WTC11 (cell line): Measurements from ENCODE around the gene FBLN2. TPM values are rescaled to one million over a fixed set of nuclear protein-coding genes. Genes with fewer than 3 reads are reported as not detected.

Experiments
- ARID4B ChIP-seq: sonication (generic); formaldehyde crosslinking; IDR thresholded peaks from 2 replicates; pipeline ENCODE4 v1.8.0; 2023; ENCODE audit warnings: missing genetic modification reagents, mild to moderate bottlenecking, borderline replicate concordance
- CDX4 ChIP-seq: fragments of 250-450 bp; sonication (Bioruptor Pico); IDR thresholded peaks from 2 replicates; pipeline ENCODE4 v1.9.0; 2021; ENCODE audit warnings: moderate library complexity, mild to moderate bottlenecking, inconsistent platforms, borderline replicate concordance
- CREM ChIP-seq: sonication (generic); formaldehyde crosslinking; IDR thresholded peaks from 2 replicates; pipeline ENCODE4 v1.8.1; 2022; ENCODE audit warnings: mild to moderate bottlenecking, missing genetic modification reagents, moderate library complexity
- E2F4 ChIP-seq: sonication (generic); formaldehyde crosslinking; IDR thresholded peaks from 2 replicates; pipeline ENCODE4 v1.8.1; 2022; ENCODE audit warnings: low read depth, mild to moderate bottlenecking, moderate library complexity, missing genetic modification reagents, borderline replicate concordance
- ETV6 ChIP-seq: sonication (generic); formaldehyde crosslinking; IDR thresholded peaks from 2 replicates; pipeline ENCODE4 v1.8.1; 2022; ENCODE audit warnings: mild to moderate bottlenecking, missing genetic modification reagents
- FOXP4 ChIP-seq: sonication (generic); formaldehyde crosslinking; IDR thresholded peaks from 2 replicates; pipeline ENCODE4 v1.8.0; 2022; ENCODE audit warnings: mild to moderate bottlenecking, missing genetic modification reagents
- GABPB1 ChIP-seq: sonication (generic); formaldehyde crosslinking; IDR thresholded peaks from 2 replicates; pipeline ENCODE4 v1.8.1; 2023; ENCODE audit warnings: mild to moderate bottlenecking, missing genetic modification reagents
- GRHL2 ChIP-seq: fragments of 250-450 bp; sonication (Bioruptor Pico); IDR thresholded peaks from 2 replicates; pipeline ENCODE4 v1.8.0; 2022; ENCODE audit warnings: mild to moderate bottlenecking, moderate library complexity; ENCODE audit not compliant: insufficient replicate concordance, severe bottlenecking
- JAZF1 ChIP-seq: fragments of 250-450 bp; sonication (Bioruptor Pico); IDR thresholded peaks from 2 replicates; pipeline ENCODE4 v1.9.0; 2021; ENCODE audit warnings: moderate library complexity, mild to moderate bottlenecking, inconsistent platforms
- JUN ChIP-seq: sonication (generic); formaldehyde crosslinking; IDR thresholded peaks from 2 replicates; pipeline ENCODE4 v1.8.0; 2023; ENCODE audit warnings: mild to moderate bottlenecking, missing genetic modification reagents
- KAT7 ChIP-seq: sonication (generic); formaldehyde crosslinking; IDR thresholded peaks from 2 replicates; pipeline ENCODE4 v1.8.1; 2023; ENCODE audit warnings: missing genetic modification reagents, mild to moderate bottlenecking, borderline replicate concordance
- NFYB ChIP-seq: sonication (generic); formaldehyde crosslinking; conservative IDR thresholded peaks from 2 replicates; pipeline ENCODE4 v1.8.0; 2022; ENCODE audit warnings: low read depth, missing genetic modification reagents
- PREB ChIP-seq: sonication (generic); formaldehyde crosslinking; IDR thresholded peaks from 2 replicates; pipeline ENCODE4 v1.8.1; 2022; ENCODE audit warnings: mild to moderate bottlenecking, missing genetic modification reagents, moderate library complexity, borderline replicate concordance
- SMAD4 ChIP-seq: sonication (generic); formaldehyde crosslinking; IDR thresholded peaks from 2 replicates; pipeline ENCODE4 v1.8.0; 2022; ENCODE audit warnings: mild to moderate bottlenecking, missing genetic modification reagents
- SOX15 ChIP-seq: fragments of 250-450 bp; sonication (Bioruptor Pico); IDR thresholded peaks from 2 replicates; pipeline ENCODE4 v1.9.0; 2021; ENCODE audit warnings: mild to moderate bottlenecking
- TCF7 ChIP-seq: sonication (generic); formaldehyde crosslinking; IDR thresholded peaks from 2 replicates; pipeline ENCODE4 v1.8.0; 2022; ENCODE audit warnings: mild to moderate bottlenecking, low read depth, missing genetic modification reagents, moderate library complexity
- TEAD1 ChIP-seq: sonication (generic); formaldehyde crosslinking; IDR thresholded peaks from 2 replicates; pipeline ENCODE4 v1.8.0; 2022; ENCODE audit warnings: mild to moderate bottlenecking, missing genetic modification reagents
- TP53 ChIP-seq: sonication (generic); formaldehyde crosslinking; IDR thresholded peaks from 2 replicates; pipeline ENCODE4 v1.8.1; 2023; ENCODE audit warnings: mild to moderate bottlenecking, missing genetic modification reagents
- ZMAT4 ChIP-seq: fragments of 250-450 bp; sonication (Bioruptor Pico); IDR thresholded peaks from 2 replicates; pipeline ENCODE4 v1.9.0; 2021; ENCODE audit warnings: mild to moderate bottlenecking
- ZNF416 ChIP-seq: fragments of 250-450 bp; sonication (Bioruptor Pico); IDR thresholded peaks from 2 replicates; pipeline ENCODE4 v1.9.0; 2021; ENCODE audit warnings: mild to moderate bottlenecking, inconsistent platforms
- ZNF532 ChIP-seq: fragments of 250-450 bp; sonication (Bioruptor Pico); IDR thresholded peaks from 2 replicates; pipeline ENCODE4 v1.9.0; 2021; ENCODE audit warnings: mild to moderate bottlenecking, borderline replicate concordance
- ZSCAN18 ChIP-seq: fragments of 250-450 bp; sonication (Bioruptor Pico); IDR thresholded peaks from 2 replicates; pipeline ENCODE4 v2.1.2; 2022; ENCODE audit warnings: mild to moderate bottlenecking, moderate library complexity
- total RNA-seq: library from RNA; stranded (reverse); gene quantifications from 3 replicates; pipeline ENCODE4 v1.2.3, GENCODE V29; 2021

The FBLN2 gene
- total RNA-seq, 1 experiment from 2014 or later: 20.7 TPM

GRCh38 chr3:13655061-13655913 lies 106.4 kb downstream of the FBLN2 start (continued):
- TF ChIP-seq FOXP4: peak; percentile 77; the same call in 1 of the 2 replicates
- TF ChIP-seq ZMAT4 (CRISPR knock-in tag): no peak
- no peak for TF ChIP-seq GABPB1 (CRISPR knock-in tag)
- no peak for TF ChIP-seq SOX15 (CRISPR knock-in tag)
- no peak for TF ChIP-seq ETV6 (CRISPR knock-in tag)
- TF ChIP-seq ARID4B (CRISPR knock-in tag): no peak
- no peak for TF ChIP-seq NFYB
- TF ChIP-seq SMAD4: no peak
- no peak for TF ChIP-seq KAT7 (CRISPR knock-in tag)
- no peak for TF ChIP-seq ZNF532 (CRISPR knock-in tag)
- no peak for TF ChIP-seq ZNF416 (CRISPR knock-in tag)
- no peak for TF ChIP-seq CDX4 (CRISPR knock-in tag)
- no peak for TF ChIP-seq JAZF1 (CRISPR knock-in tag)
- TF ChIP-seq TEAD1 (CRISPR knock-in tag): no peak
- no peak for TF ChIP-seq ZSCAN18 (CRISPR knock-in tag)
- TF ChIP-seq JUN (CRISPR knock-in tag): no peak
- TF ChIP-seq TCF7: no peak
- no peak for TF ChIP-seq PREB (CRISPR knock-in tag)
- TF ChIP-seq CREM (CRISPR knock-in tag): no peak
- no peak for TF ChIP-seq E2F4 (CRISPR knock-in tag)
- TF ChIP-seq TP53: 0 out of 2 replicates have a peak, but pooled peaks have one; percentile 39
- no peak for TF ChIP-seq GRHL2
